ENCODE data around the gene PAXIP1.

- TF ChIP-seq CTCF (conservative IDR thresholded peaks at IDR 0.05 in 1 of 2, IDR thresholded peaks at IDR 0.05 in 1 of 2; ENCODE audit: extremely low read depth in 1 of 2, insufficient read depth in 1 of 2, low read depth in 1 of 2, low read length in 2 of 2) (no peak), EZH2 (IDR thresholded peaks at IDR 0.05; ENCODE audit: borderline replicate concordance, low read length) (no peak)
Observed at GRCh38 chr7:154943906-154944305, 59.0 kb downstream of the PAXIP1 start.
